ENCODE results near the gene SLC35B1.

- TF ChIP-seq GATA3 (IDR thresholded peaks at IDR 0.05; ENCODE audit: low read depth, low read length) = no peak
- TF ChIP-seq GATA2 (IDR thresholded peaks at IDR 0.05; ENCODE audit: low read depth, low read length) = no peak
Observed at GRCh38 chr17:49748791-49749190, 41.0 kb upstream of the SLC35B1 start.

All from SH-SY5Y (cell line).